Naive thymus-derived CD4-positive, alpha-beta T cell (primary cell): ENCODE measurements around the gene ZNRF3. TPM values are rescaled to one million over a fixed set of nuclear protein-coding genes. Genes with fewer than 3 reads are reported as not detected.
A peak's percentile ranks its signal among the peaks of the same experiment; 100 is the strongest.

Experiments used
- ATAC-seq: fragments of 150-1000 bp; cut with Tn5 transposase; 2 replicates; pipeline ENCODE4 v1.10.0; 2021; ENCODE audit warnings: mild to moderate bottlenecking, moderate library complexity
- CTCF ChIA-PET: fragments of 350-600 bp; sonication (Branson Sonifier 250); formaldehyde crosslinking; loops from one replicate; lab custom pipeline; 2021; ENCODE audit warnings: antibody characterized with exemption; lab: Charles Lee
- POLR2A ChIA-PET: fragments of 350-600 bp; sonication (Branson Sonifier 250); formaldehyde crosslinking; loops from one replicate; lab custom pipeline; 2021; ENCODE audit warnings: antibody characterized with exemption, inconsistent platforms; lab: Charles Lee
- DNase-seq, 9 donors: peaks; one replicate each; pipeline versions ENCODE4 v3.0.0 to v3.0.0-alpha.2; 2020 to 2022; ENCODE audit warnings: mixed read lengths in 1 of 9
- H3K27ac ChIP-seq: one replicate; pipeline ENCODE4 v1.7.0; 2013; ENCODE audit warnings: mild to moderate bottlenecking, low read depth, low read length, moderate library complexity
- H3K27me3 ChIP-seq, 2 donors: one replicate each; pipeline ENCODE4 v1.7.0; 2013; ENCODE audit warnings: low read length in 2 of 2, mild to moderate bottlenecking in 2 of 2, moderate library complexity in 2 of 2; ENCODE audit not compliant: control insufficient read depth in 2 of 2, insufficient read depth in 2 of 2
- H3K36me3 ChIP-seq, 3 experiments: 1 replicate in 2 of 3; 2 replicates in 1 of 3; pipeline ENCODE4 v1.7.0; 2013; ENCODE audit warnings: low read length in 3 of 3, mild to moderate bottlenecking in 3 of 3, moderate library complexity in 1 of 3; ENCODE audit not compliant: insufficient read depth in 3 of 3, control insufficient read depth in 2 of 3
- H3K4me1 ChIP-seq, 2 donors: one replicate each; pipeline ENCODE4 v1.7.0; 2013; ENCODE audit warnings: low read length in 2 of 2, mild to moderate bottlenecking in 2 of 2, moderate library complexity in 1 of 2; ENCODE audit not compliant: control insufficient read depth in 2 of 2, insufficient read depth in 2 of 2
- H3K4me3 ChIP-seq: 2 replicates; pipeline ENCODE4 v1.7.0; 2013; ENCODE audit warnings: mild to moderate bottlenecking, low read length
- H3K9me3 ChIP-seq, 3 experiments: 1 replicate in 2 of 3; 2 replicates in 1 of 3; pipeline ENCODE4 v1.7.0; 2013; ENCODE audit warnings: low read length in 3 of 3; ENCODE audit not compliant: control insufficient read depth in 2 of 3
- H3K27ac Mint-ChIP-seq, 9 donors: one replicate each; pipeline ENCODE4 v1.8.0; 2020 to 2022; ENCODE audit warnings: mixed read lengths in 9 of 9, mild to moderate bottlenecking in 8 of 9, moderate library complexity in 5 of 9, inconsistent platforms in 2 of 9
- H3K27me3 Mint-ChIP-seq, 5 donors: one replicate each; pipeline ENCODE4 v1.8.0; 2021 to 2022; ENCODE audit warnings: mixed read lengths in 5 of 5, mild to moderate bottlenecking in 1 of 5
- H3K36me3 Mint-ChIP-seq, 5 donors: one replicate each; pipeline ENCODE4 v1.8.0; 2020 to 2022; ENCODE audit warnings: mixed read lengths in 5 of 5, mild to moderate bottlenecking in 3 of 5, inconsistent platforms in 1 of 5
- H3K4me1 Mint-ChIP-seq, 7 donors: one replicate each; pipeline ENCODE4 v1.8.0; 2020 to 2022; ENCODE audit warnings: mixed read lengths in 7 of 7, mild to moderate bottlenecking in 3 of 7, inconsistent platforms in 1 of 7
- H3K4me3 Mint-ChIP-seq, 10 donors: one replicate each; pipeline ENCODE4 v1.8.0; 2020 to 2022; ENCODE audit warnings: mild to moderate bottlenecking in 10 of 10, mixed read lengths in 10 of 10, moderate library complexity in 6 of 10, inconsistent platforms in 2 of 10
- H3K9me3 Mint-ChIP-seq, 11 donors: one replicate each; pipeline ENCODE4 v1.8.0; 2020 to 2022; ENCODE audit warnings: mixed read lengths in 11 of 11, mild to moderate bottlenecking in 4 of 11, inconsistent platforms in 1 of 11, moderate library complexity in 1 of 11
- intact Hi-C, 2 donors: fragments of 100-400 bp; cut with micrococcal nuclease; formaldehyde crosslinking; loops; one replicate each; pipeline ENCODE4 v1.15.1; 2023
- polyA plus RNA-seq, 2 donors: library from polyadenylated mRNA; unstranded; fragments of 300-500 nt; fragmentation: Illumina TruSeq; gene quantifications; one replicate each; pipeline ENCODE4 v1.2.3, GENCODE V29; 2021
- total RNA-seq, 6 experiments: library from RNA in 5 of 6; stranded (reverse) in 5 of 6; gene quantifications; 1 replicate in 5 of 6; 2 replicates in 1 of 6; pipeline ENCODE4 v1.2.3 and lab custom pipeline; 2021 to 2026

The ZNRF3 gene
- total and polyA plus RNA-seq, 7 experiments from 2014 or later, result 0.22 to 0.98 (median 0.63) TPM

GRCh38 chr22:28956506-28956905, 73.1 kb downstream of the ZNRF3 start:
- Mint-ChIP-seq H3K27ac (peak overlapping the region in 1 of 9 donors; percentile 73), H3K27me3 (peaks cover 80 to 99% (median 93%) of the 10 kb centered on the region in 5 donors), H3K4me3 (peak overlapping the region in 6 of 10 donors; percentile 12 to 94 (median 18)), H3K4me1 (peaks cover 13 to 25% (median 19%) of the 10 kb centered on the region in 7 donors), H3K9me3 (peaks cover 0 to 3% (median 0%) of the 10 kb centered on the region in 11 donors), H3K36me3 (peaks cover 0 to 5% (median 0%) of the 10 kb centered on the region in 5 donors)
- no peaks in the 10 kb centered on the region for H3K36me3 ChIP-seq
- ATAC-seq (no peak), DNase-seq (no peak)
- no peak overlapping the region for H3K4me3 ChIP-seq
- H3K4me1 ChIP-seq, result peaks cover 15 to 20% of the 10 kb centered on the region in 2 donors
- POLR2A ChIA-PET, result no interaction called here
- no peak overlapping the region for H3K27ac ChIP-seq
- H3K27me3 ChIP-seq, result peaks cover 2 to 40% of the 10 kb centered on the region in 2 donors
- no peaks in the 10 kb centered on the region for H3K9me3 ChIP-seq
- intact Hi-C loops, result loop anchor here (2.0 to 10.0 kb wide), 4 partner anchors 72 to 284 kb away; partner anchors contain the start of gene ZNRF3 (in 2 of the 2)
- CTCF ChIA-PET, result no interaction called here

GRCh38 chr22:28958611-28959010, 75.2 kb downstream of the ZNRF3 start:
- H3K36me3 ChIP-seq, result no peaks in the 10 kb centered on the region
- intact Hi-C loops, result loop anchor here (5.0 to 10.0 kb wide), 3 partner anchors 74 to 286 kb away; partner anchors contain the start of gene ZNRF3 (in 1 of the 2)
- ChIA-PET POLR2A (no interaction called here), CTCF (no interaction called here)
- H3K4me1 Mint-ChIP-seq, result peaks cover 13 to 25% (median 19%) of the 10 kb centered on the region in 7 donors
- H3K27ac ChIP-seq, result no peak overlapping the region
- no peak overlapping the region for H3K4me3 ChIP-seq
- H3K4me1 ChIP-seq, result peaks cover 15 to 20% of the 10 kb centered on the region in 2 donors
- H3K9me3 Mint-ChIP-seq, result peaks cover 0 to 3% (median 0%) of the 10 kb centered on the region in 11 donors
- H3K27ac Mint-ChIP-seq, result no peak overlapping the region
- peaks cover 2 to 38% of the 10 kb centered on the region in 2 donors for H3K27me3 ChIP-seq
- no peak for ATAC-seq
- H3K9me3 ChIP-seq, result no peaks in the 10 kb centered on the region
- H3K4me3 Mint-ChIP-seq, result no peak overlapping the region
- H3K27me3 Mint-ChIP-seq, result peaks cover 76 to 96% (median 90%) of the 10 kb centered on the region in 5 donors
- DNase-seq, result no peak
- peaks cover 0 to 5% (median 0%) of the 10 kb centered on the region in 5 donors for H3K36me3 Mint-ChIP-seq

- ChIA-PET CTCF (no interaction called here), POLR2A (no interaction called here)
- no peak for DNase-seq
- H3K4me3 ChIP-seq, result no peak overlapping the region
- H3K27me3 Mint-ChIP-seq, result peaks cover 70 to 90% (median 79%) of the 10 kb centered on the region in 5 donors
- H3K4me1 ChIP-seq, result no peaks in the 10 kb centered on the region
- peaks cover 0 to 3% (median 0%) of the 10 kb centered on the region in 11 donors for H3K9me3 Mint-ChIP-seq
- H3K9me3 ChIP-seq, result no peaks in the 10 kb centered on the region
- H3K36me3 ChIP-seq, result no peaks in the 10 kb centered on the region
- peaks cover 0 to 12% (median 0%) of the 10 kb centered on the region in 7 donors for H3K4me1 Mint-ChIP-seq
- H3K27me3 ChIP-seq, result peaks cover 2 to 19% of the 10 kb centered on the region in 2 donors
- intact Hi-C loops, result no loop called here
- no peak overlapping the region for H3K27ac Mint-ChIP-seq
- H3K27ac ChIP-seq, result no peak overlapping the region
- peaks cover 0 to 6% (median 0%) of the 10 kb centered on the region in 5 donors for H3K36me3 Mint-ChIP-seq
- no peak for ATAC-seq
- H3K4me3 Mint-ChIP-seq, result no peak overlapping the region
Observed at GRCh38 chr22:28962042-28962554, 78.7 kb downstream of the ZNRF3 start.

- POLR2A ChIA-PET, result no interaction called here
- H3K4me3 ChIP-seq, result no peak overlapping the region
- H3K27ac Mint-ChIP-seq, result no peak overlapping the region
- H3K27me3 Mint-ChIP-seq, result peaks cover 58 to 89% (median 68%) of the 10 kb centered on the region in 5 donors
- DNase-seq (no peak), ATAC-seq (no peak)
- H3K27me3 ChIP-seq, result peaks cover 2 to 15% of the 10 kb centered on the region in 2 donors
- CTCF ChIA-PET, result interaction anchor here (0.5 kb wide), 2 partner anchors 43 to 92 kb away, joined by 3 read pairs; no protein-coding TSS in a partner anchor
- no peaks in the 10 kb centered on the region for H3K9me3 ChIP-seq
- H3K4me3 Mint-ChIP-seq, result no peak overlapping the region
- H3K4me1 ChIP-seq, result no peaks in the 10 kb centered on the region
- intact Hi-C loops, result no loop called here
- peaks cover 0 to 6% (median 0%) of the 10 kb centered on the region in 5 donors for H3K36me3 Mint-ChIP-seq
- H3K27ac ChIP-seq, result no peak overlapping the region
- H3K9me3 Mint-ChIP-seq, result peaks cover 0 to 3% (median 0%) of the 10 kb centered on the region in 11 donors
- H3K4me1 Mint-ChIP-seq, result peaks cover 0 to 12% (median 0%) of the 10 kb centered on the region in 7 donors
- no peaks in the 10 kb centered on the region for H3K36me3 ChIP-seq
Observed at GRCh38 chr22:28963362-28963761, 80.0 kb downstream of the ZNRF3 start.

GRCh38 chr22:28967163-28967665, 83.8 kb downstream of the ZNRF3 start:
- CTCF ChIA-PET, result interaction anchor here (0.6 kb wide), 1 partner anchor 1363 kb away, joined by 4 read pairs; no protein-coding TSS in a partner anchor
- peaks cover 0 to 3% (median 0%) of the 10 kb centered on the region in 11 donors for H3K9me3 Mint-ChIP-seq

GRCh38 chr22:28967969-28968368, 84.6 kb downstream of the ZNRF3 start:
- no peak overlapping the region for H3K27ac Mint-ChIP-seq
- DNase-seq, result no peak
- intact Hi-C loops, result no loop called here
- peaks cover 0 to 3% (median 0%) of the 10 kb centered on the region in 11 donors for H3K9me3 Mint-ChIP-seq
- Histone ChIP-seq H3K27ac (no peak overlapping the region), H3K27me3 (no peaks in the 10 kb centered on the region), H3K36me3 (no peaks in the 10 kb centered on the region), H3K4me3 (no peak overlapping the region), H3K9me3 (no peaks in the 10 kb centered on the region), H3K4me1 (no peaks in the 10 kb centered on the region)
- H3K27me3 Mint-ChIP-seq, result peaks cover 39 to 75% (median 42%) of the 10 kb centered on the region in 5 donors
- ChIA-PET POLR2A (no interaction called here), CTCF (no interaction called here)
- no peak overlapping the region for H3K4me3 Mint-ChIP-seq
- peaks cover 0 to 9% (median 4%) of the 10 kb centered on the region in 5 donors for H3K36me3 Mint-ChIP-seq
- H3K4me1 Mint-ChIP-seq, result peaks cover 0 to 3% (median 0%) of the 10 kb centered on the region in 7 donors
- ATAC-seq, result no peak

More at GRCh38 chr22:28967163-28967665, 83.8 kb downstream of the ZNRF3 start:
- intact Hi-C loops, result no loop called here
- Histone ChIP-seq H3K4me1 (no peaks in the 10 kb centered on the region), H3K27ac (no peak overlapping the region), H3K9me3 (no peaks in the 10 kb centered on the region), H3K36me3 (no peaks in the 10 kb centered on the region), H3K27me3 (no peaks in the 10 kb centered on the region), H3K4me3 (no peak overlapping the region)
- no peak for DNase-seq
- no peak overlapping the region for H3K4me3 Mint-ChIP-seq
- peaks cover 0 to 4% (median 0%) of the 10 kb centered on the region in 7 donors for H3K4me1 Mint-ChIP-seq
- peaks cover 46 to 79% (median 49%) of the 10 kb centered on the region in 5 donors for H3K27me3 Mint-ChIP-seq
- H3K36me3 Mint-ChIP-seq, result peaks cover 0 to 10% (median 3%) of the 10 kb centered on the region in 5 donors
- POLR2A ChIA-PET, result no interaction called here
- H3K27ac Mint-ChIP-seq, result no peak overlapping the region
- no peak for ATAC-seq
